Activated T-helper 9 cell treated with anti-CD3 and anti-CD28 coated beads, Interleukin-2, amount 50 U/mL, for 16 hours (primary cell): Measurements from ENCODE around the gene PIGT.
"Not testable (repeated sequence)": the region's sequence is repeated elsewhere in the genome, so short reads cannot be mapped to it uniquely, and the experiment has no call there.

Source experiments
- DNase-seq: peaks from one replicate; pipeline ENCODE4 v3.0.0-alpha.2; 2020; ENCODE audit warnings: low read depth

PIGT gene

DNA sequence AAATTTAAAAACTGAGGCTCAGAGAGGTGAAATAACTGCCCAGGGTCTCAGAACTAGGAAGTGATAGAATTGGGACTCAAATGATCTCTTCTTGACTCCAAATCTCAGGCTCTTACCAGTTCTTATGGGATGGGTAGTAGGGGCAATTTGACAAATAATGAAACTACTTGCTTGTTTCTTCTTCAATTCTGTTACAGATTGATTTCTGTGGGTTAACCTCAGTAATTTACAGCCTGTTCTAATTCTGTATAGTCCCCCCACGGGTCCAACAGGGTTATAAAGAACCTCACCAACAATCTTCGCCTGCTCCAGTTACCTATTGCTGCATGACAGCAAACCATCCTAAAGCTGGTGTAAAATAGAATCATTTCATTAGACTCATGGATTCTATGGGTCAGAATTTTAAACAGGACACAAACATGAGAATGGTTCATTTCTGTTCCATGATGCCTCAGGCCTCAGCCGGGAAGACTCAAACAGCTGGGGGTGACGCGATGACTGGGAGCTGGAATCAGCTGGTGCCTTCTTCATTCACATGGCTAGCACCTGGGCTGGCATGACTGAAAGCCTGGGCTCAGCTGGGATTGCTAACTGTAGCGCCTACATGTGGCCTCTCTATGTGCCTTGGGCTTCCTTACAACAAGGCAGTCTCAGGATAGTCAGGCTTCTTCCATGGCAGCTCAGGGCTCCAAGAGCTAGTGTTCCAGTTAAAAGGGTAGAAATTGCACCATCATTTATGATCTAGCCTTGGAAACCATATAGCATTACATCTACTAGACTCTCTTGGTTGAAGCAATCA, 47.0 kb downstream of the PIGT start:
- no peak for DNase-seq

DNA sequence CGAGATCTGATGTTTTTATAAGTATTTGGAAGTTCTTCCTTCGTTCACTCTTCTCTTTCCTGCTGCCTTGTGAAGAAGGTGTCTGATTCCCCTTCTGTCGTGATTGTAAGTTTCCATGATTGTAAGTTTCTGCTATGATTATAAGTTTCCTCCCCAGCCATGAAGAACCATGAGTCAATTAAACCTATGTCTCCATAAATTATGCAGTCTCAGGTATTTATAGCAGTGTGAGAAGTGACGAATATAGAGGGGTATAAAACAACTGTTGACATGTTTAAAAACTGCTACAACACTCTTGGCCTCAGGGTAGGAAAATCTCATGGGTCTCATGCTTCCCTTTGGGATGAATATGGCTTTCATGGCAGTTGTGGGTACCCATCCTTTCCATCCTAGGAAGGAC, 47.8 kb downstream of the PIGT start:
- no peak for DNase-seq

GRCh38 chr20:45465491-45466266, 49.7 kb downstream of the PIGT start:
- DNase-seq, result no peak

- no peak for DNase-seq
Measured at GRCh38 chr20:45467172-45467571, 51.2 kb downstream of the PIGT start.

GRCh38 chr20:45467861-45468260, 51.9 kb downstream of the PIGT start:
- DNase-seq, result no peak

- no peak for DNase-seq
Measured at GRCh38 chr20:45469336-45470261, 53.7 kb downstream of the PIGT start, which contains the start of gene WFDC2. Gene WFDC2 (plus strand): TSS chr20:45469753. CDS start chr20:45469782, 29 bp downstream.

DNA sequence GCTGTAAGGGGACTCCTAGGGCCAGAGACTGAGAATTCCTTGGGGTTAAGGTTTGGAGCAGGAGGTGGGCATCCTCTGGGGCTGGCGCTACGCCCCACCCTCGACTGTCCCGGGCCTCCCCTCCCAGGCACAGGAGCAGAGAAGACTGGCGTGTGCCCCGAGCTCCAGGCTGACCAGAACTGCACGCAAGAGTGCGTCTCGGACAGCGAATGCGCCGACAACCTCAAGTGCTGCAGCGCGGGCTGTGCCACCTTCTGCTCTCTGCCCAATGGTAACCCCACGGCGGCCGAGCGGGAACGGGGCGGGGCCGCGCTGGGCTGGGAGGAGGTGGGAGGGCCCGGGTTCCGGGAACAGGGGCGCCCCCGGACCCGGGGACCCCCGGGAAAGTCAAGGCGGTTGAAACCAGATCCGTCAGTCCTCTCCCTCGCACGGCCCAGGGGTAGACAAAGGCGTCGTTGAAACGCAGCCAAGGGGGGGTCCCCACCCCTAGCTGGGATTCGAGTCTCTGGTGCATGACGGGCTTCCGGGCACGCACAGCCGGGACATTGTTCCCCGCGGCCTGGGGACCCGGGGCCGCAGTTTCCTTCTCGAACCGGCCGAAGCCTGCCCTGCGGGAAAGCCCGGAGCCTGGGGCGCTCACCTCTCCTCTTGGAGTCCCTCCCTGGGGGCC, 54.5 kb downstream of the PIGT start:
- DNase-seq, result no peak

GRCh38 chr20:45470937-45471336, 55.0 kb downstream of the PIGT start:
- no peak for DNase-seq

DNA sequence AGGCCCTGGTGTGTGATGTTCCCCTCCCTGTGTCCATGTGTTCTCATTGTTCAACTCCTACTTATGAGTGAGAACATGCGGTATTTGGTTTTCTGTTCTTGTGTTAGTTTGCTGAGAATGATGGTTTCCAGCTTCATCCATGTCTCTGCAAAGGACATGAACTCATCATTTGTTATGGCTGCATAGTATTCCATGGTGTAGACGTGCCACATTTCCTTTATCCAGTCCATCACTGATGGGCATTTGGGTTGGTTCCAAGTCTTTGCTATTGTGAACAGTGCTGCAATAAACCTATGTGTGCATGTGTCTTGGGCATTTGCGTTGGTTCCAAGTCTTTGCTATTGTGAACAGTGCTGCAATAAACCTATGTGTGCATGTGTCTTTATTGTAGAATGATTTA, 56.3 kb downstream of the PIGT start:
- not testable (repeated sequence) for DNase-seq
